Fibroblast of skin of left quadriceps (primary cell): Measurements from ENCODE around the gene COBL.

ENCODE experiments used
- DNase-seq, 2 experiments: peaks; one replicate each; pipeline ENCODE4 v3.0.0-alpha.2; 2013; ENCODE audit warnings: low read depth in 2 of 2

Gene COBL

GRCh38 chr7:51327287-51327717 is 10.7 kb upstream of the COBL start:
- no peak for DNase-seq

- no peak for DNase-seq
These were observed 10.2 kb upstream of the COBL start for GRCh38 chr7:51326656-51327286.

- DNase-seq, result no peak
These were observed 9.3 kb upstream of the COBL start for GRCh38 chr7:51325908-51326307.

GRCh38 chr7:51325261-51325676 is 8.7 kb upstream of the COBL start:
- no peak for DNase-seq

- DNase-seq, result no peak
These were observed 7.7 kb upstream of the COBL start for GRCh38 chr7:51324206-51324898.

- no peak for DNase-seq
These were observed 5.4 kb upstream of the COBL start for GRCh38 chr7:51321961-51322515.

- no peak for DNase-seq
These were observed 2.4 kb upstream of the COBL start for GRCh38 chr7:51318886-51319579.

GRCh38 chr7:51318001-51318400 is 1.4 kb upstream of the COBL start:
- DNase-seq, result no peak

GRCh38 chr7:51317582-51317910 is 937 bp upstream of the COBL start:
- no peak for DNase-seq

GRCh38 chr7:51316262-51316665 is 345 bp downstream of the COBL start:
- no peak for DNase-seq

GRCh38 chr7:51315393-51316261 is 982 bp downstream of the COBL start:
- DNase-seq, result no peak

GRCh38 chr7:51314726-51315125 is 1.9 kb downstream of the COBL start:
- DNase-seq, result no peak

- DNase-seq, result no peak
These were observed 2.7 kb downstream of the COBL start for GRCh38 chr7:51313738-51314425.

- no peak for DNase-seq
These were observed 3.5 kb downstream of the COBL start for GRCh38 chr7:51312951-51313737.

- DNase-seq, result no peak
These were observed 5.4 kb downstream of the COBL start for GRCh38 chr7:51311166-51311565.

GRCh38 chr7:51310131-51310583 is 6.5 kb downstream of the COBL start:
- no peak for DNase-seq

GRCh38 chr7:51309361-51310130 is 7.1 kb downstream of the COBL start:
- DNase-seq, result no peak

GRCh38 chr7:51308696-51309095 is 7.9 kb downstream of the COBL start:
- no peak for DNase-seq

- no peak for DNase-seq
These were observed 8.3 kb downstream of the COBL start for GRCh38 chr7:51308265-51308664.
